HG03196 (cell line): ENCODE results near the gene LCN2.
"Not testable (repeated sequence)": the region's sequence is repeated elsewhere in the genome, so short reads cannot be mapped to it uniquely, and the experiment has no call there.

Experiments
- ATAC-seq: cut with Tn5 transposase; IDR thresholded peaks from one replicate; pipeline ENCODE4 v1.9.1; 2021; ENCODE audit not compliant: unreplicated experiment

The LCN2 gene

DNA sequence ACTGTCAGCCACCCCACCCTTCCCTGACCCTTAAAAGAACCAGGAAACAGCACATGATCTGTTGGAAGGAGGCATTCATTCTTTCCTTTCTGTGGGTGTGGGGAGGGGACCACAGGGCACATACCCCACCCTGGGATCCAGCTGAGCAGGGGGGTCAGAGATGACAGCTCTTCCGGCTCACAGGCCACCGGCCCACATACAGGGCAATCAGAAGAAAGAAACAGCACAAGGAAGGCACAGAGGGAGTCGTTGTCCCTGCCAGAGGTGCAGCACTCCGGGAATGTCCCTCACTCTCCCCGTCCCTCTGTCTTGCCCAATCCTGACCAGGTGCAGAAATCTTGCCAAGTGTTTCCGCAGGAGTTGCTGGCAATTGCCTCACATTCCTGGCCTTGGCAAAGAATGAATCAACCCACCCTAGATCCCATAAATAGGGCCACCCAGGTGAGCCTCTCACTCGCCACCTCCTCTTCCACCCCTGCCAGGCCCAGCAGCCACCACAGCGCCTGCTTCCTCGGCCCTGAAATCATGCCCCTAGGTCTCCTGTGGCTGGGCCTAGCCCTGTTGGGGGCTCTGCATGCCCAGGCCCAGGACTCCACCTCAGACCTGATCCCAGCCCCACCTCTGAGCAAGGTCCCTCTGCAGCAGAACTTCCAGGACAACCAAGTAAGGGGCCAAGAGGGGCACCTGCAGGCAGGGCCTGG is at the start of gene LCN2:
Gene LCN2, plus strand, starts transcription at position 453 of the 701 bp plus-strand sequence. Its CDS starts 73 bp downstream, at position 526.
- no peak for ATAC-seq

DNA sequence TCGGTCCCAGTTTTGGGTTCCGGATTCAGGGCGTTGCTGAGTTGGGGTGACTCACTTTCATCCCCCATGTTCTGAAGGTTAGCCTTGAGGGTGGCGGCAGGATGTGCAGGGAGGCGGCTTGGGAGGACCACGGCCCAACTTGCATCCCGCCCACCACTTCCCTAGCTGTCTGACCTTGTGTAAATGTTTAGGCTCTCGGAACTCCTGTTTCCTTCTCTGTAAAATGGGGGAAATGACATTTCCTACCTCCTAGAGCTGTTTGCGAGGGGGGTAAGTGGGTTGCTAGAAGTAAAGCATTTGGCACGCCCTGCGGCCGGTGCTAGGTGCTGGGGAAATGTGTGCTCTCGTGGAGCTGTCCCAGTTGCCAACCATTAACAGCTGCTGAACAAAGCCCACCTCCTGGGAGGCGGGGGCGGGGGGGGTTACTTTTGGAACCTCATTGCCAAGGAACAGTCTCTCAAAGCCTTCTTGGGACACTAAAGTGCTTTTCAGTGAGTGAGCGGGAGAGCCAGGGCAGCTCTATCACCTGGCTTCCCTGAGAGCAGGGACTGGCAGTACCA is 49.2 kb upstream of the LCN2 start:
- no peak for ATAC-seq

DNA sequence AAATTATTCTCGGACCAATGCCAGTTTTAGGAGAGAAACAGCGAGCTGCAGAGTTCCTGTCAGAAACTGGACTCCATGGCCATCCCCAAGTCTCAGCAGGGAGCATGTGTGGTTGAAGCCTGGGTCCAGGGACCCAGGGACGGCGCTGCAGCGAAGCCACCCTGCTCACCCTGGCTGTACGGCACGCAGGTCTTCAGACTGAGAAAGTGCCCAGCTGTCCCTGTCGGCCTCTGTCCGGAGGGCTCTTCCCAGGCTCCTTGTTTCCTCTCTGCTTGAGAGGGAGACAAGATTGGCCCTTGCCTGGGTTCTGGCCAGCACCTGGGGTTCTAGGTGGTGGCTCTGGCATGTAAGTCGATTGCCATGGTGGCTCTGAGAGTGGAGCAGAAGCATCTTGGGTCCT is 48.7 kb upstream of the LCN2 start:
- no peak for ATAC-seq

DNA sequence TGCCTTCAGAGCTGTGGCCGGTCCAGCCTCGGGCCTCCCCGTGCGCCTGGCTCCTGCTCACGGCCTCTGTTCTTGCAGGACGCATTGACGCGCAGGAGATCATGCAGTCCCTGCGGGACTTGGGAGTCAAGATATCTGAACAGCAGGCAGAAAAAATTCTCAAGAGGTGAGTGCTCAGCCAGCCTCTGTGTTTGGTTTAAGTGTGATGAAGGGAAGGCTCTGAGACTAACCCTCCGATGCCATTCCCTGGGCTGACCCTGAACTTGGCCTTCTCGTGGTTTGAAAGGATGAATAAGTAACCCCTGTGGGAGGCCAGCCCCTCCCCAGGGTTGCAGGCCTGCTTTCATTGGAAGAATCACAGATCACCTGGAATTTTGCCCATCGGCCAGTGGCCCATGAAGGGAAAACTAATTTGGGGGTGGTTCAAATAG is 48.0 kb upstream of the LCN2 start:
- no peak for ATAC-seq

DNA sequence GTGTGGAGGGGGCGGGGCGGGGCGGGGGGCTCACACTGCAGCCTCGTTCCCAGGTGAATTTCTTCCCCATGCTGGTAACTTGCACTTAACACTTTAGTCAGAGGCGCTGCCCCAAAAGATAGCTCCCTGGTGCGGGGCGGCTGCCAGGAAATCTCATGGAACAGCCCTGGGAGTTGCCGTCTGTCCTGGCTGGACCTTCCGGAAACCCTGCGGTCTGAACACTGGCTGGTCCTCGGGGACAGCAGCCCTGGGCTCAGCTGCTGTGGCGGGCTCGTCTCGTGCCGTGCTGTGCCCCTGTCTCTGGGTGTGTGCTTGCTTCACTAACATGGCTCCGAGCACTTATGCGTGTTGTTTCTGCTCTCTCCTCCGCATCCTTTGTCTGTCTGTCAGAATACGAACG is 47.6 kb upstream of the LCN2 start:
- no peak for ATAC-seq

DNA sequence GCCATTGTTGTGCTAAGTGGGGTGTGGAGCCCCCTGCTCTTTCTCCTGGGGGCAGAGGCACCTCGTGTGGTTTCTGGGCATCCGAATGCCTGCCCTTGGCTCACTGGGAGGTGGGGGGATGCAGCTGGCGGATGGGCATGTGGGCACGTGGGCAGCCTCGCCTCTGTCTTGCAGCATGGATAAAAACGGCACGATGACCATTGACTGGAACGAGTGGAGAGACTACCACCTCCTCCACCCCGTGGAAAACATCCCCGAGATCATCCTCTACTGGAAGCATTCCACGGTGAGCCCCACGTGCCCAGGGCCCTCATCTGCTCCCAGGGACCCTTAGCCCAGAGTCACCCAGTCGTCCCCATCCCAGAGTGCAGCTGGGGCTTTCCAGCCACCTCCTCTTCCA is 47.1 kb upstream of the LCN2 start:
- no peak for ATAC-seq

DNA sequence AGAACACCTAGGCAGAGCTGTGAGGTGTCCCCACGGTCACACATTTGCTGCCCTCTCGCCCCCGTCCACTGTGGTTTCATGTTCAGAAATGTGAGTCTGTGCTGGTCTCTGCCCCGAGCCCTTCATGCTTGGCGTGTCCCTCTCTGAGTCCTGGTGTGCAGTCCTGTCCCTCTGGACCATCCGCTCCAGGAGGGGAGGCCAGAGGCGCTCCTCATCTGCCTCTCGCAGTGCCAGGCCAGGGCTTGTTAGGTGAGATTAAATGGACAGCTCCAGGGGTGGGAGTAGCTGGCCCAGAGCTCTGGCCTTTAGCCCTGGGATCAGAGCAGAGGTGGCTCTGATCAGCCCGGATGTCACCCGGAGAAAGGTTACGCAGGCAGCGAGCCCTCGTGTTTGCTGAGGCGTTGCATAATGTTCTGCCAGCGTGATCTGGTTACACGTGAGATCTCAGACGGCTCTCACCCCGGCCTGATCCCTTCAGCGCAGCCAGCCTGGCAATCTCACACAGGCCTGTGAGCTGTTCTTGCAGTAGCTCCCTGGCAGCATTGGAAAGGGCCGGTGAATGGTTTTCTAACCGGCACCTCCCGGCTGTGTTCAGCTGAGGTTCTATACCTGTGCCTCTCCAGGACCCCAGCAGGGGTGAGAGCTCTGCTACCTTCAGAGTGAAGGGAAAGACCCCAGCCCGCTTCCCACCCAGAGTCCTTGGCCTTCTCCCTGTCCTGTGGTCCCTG is 46.2 kb upstream of the LCN2 start:
- no peak for ATAC-seq

DNA sequence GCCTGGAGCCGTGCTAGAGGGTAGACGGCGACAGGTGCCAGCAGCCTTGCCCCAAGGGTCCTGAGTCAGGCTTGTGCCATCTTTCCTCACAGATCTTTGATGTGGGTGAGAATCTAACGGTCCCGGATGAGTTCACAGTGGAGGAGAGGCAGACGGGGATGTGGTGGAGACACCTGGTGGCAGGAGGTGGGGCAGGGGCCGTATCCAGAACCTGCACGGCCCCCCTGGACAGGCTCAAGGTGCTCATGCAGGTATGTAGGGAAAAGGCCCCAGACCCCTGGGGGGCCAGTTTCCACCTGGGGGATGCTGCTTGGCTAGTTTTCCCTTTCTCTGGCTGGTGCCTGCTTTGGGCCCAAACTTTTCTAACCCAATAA is 45.7 kb upstream of the LCN2 start:
- ATAC-seq, result no peak

DNA sequence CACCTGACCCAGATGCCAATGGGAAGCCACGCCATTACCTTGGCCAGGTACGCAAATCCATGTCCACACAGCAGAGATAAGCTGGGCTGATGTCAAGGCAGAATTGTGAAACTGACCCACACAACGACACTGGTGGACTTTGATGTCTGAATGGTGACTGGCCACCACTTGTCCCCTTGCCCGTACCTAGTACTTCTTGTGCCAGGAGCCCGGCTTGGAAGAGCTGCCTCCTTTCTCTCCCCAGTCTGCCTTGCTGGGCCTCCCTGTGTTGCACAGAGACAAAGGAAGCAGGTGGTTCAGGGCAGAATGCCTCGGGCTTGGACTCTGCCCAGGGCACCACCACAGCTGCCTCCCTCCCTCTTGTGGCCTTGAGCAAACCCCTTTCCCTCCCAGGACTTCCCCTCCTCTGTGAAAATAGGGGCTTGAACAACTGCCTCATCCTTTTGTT is 45.1 kb upstream of the LCN2 start:
- no peak for ATAC-seq

DNA sequence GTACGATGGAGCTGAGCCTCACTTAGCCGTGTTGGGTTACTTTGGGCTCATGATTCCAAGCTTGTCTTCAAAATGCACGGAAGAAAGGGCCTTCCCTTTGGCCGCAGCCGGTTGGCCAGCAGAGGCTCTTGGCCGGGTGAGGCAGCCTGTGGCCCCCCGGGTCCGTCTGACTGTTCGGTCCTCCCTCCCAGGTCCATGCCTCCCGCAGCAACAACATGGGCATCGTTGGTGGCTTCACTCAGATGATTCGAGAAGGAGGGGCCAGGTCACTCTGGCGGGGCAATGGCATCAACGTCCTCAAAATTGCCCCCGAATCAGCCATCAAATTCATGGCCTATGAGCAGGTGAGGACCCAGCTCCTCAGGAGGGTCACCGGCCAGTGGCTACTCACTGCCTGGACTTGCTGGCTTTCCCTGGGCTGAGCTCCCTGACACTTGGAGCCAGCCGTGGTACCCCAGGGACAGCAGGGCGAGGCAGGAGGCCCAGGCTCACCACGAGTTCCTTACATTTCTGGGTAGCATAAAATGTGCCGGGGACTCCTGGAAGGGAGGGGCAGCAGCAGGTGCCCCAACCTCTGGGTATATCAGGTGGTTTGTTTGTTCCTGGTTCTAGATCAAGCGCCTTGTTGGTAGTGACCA is 43.6 kb upstream of the LCN2 start:
- ATAC-seq, result no peak

DNA sequence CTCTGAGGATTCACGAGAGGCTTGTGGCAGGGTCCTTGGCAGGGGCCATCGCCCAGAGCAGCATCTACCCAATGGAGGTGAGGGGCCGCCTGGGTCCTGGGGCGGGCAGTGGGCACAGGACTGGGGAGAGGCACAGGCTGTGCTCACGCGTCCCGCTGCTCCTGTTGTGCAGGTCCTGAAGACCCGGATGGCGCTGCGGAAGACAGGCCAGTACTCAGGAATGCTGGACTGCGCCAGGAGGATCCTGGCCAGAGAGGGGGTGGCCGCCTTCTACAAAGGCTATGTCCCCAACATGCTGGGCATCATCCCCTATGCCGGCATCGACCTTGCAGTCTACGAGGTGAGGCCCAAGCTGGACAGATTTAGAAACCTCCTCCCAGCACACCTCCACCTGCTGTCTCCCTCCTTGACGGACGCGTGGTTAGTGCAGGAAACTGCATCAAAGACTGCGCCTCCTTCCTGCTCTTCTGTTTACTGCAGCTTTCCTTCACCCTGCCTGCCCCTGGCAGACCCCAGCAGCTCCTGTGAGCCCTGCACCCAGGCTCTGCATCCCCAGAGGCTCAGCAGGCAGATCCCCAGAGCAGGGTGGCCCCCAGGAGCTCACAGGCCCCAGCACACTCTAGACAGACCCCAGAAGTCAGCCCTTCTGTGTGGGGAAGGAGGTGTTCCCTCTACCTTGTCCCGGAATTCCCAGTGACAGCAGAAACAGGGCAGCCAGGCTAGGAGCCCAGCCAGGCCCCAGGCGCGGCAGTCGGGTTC is 42.9 kb upstream of the LCN2 start:
- no peak for ATAC-seq

DNA sequence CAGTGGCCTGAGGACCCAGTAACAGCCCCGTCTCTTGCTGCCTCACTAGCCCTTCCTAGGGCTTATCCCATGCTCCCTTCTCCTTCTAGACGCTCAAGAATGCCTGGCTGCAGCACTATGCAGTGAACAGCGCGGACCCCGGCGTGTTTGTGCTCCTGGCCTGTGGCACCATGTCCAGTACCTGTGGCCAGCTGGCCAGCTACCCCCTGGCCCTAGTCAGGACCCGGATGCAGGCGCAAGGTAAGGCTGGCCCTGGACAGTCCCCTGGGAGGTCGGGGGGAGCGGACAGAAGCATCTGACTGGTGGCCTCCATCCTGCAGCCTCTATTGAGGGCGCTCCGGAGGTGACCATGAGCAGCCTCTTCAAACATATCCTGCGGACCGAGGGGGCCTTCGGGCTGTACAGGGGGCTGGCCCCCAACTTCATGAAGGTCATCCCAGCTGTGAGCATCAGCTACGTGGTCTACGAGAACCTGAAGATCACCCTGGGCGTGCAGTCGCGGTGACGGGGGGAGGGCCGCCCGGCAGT is 42.2 kb upstream of the LCN2 start:
- ATAC-seq, result no peak

DNA sequence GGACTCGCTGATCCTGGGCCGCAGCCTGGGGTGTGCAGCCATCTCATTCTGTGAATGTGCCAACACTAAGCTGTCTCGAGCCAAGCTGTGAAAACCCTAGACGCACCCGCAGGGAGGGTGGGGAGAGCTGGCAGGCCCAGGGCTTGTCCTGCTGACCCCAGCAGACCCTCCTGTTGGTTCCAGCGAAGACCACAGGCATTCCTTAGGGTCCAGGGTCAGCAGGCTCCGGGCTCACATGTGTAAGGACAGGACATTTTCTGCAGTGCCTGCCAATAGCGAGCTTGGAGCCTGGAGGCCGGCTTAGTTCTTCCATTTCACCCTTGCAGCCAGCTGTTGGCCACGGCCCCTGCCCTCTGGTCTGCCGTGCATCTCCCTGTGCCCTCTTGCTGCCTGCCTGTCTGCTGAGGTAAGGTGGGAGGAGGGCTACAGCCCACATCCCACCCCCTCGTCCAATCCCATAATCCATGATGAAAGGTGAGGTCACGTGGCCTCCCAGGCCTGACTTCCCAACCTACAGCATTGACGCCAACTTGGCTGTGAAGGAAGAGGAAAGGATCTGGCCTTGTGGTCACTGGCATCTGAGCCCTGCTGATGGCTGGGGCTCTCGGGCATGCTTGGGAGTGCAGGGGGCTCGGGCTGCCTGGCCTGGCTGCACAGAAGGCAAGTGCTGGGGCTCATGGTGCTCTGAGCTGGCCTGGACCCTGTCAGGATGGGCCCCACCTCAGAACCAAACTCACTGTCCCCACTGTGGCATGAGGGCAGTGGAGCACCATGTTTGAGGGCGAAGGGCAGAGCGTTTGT is 41.6 kb upstream of the LCN2 start:
- no peak for ATAC-seq

DNA sequence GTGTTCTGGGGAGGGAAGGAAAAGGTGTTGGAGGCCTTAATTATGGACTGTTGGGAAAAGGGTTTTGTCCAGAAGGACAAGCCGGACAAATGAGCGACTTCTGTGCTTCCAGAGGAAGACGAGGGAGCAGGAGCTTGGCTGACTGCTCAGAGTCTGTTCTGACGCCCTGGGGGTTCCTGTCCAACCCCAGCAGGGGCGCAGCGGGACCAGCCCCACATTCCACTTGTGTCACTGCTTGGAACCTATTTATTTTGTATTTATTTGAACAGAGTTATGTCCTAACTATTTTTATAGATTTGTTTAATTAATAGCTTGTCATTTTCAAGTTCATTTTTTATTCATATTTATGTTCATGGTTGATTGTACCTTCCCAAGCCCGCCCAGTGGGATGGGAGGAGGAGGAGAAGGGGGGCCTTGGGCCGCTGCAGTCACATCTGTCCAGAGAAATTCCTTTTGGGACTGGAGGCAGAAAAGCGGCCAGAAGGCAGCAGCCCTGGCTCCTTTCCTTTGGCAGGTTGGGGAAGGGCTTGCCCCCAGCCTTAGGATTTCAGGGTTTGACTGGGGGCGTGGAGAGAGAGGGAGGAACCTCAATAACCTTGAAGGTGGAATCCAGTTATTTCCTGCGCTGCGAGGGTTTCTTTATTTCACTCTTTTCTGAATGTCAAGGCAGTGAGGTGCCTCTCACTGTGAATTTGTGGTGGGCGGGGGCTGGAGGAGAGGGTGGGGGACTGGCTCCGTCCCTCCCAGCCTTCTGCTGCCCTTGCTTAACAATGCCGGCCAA is 40.8 kb upstream of the LCN2 start:
- no peak for ATAC-seq

DNA sequence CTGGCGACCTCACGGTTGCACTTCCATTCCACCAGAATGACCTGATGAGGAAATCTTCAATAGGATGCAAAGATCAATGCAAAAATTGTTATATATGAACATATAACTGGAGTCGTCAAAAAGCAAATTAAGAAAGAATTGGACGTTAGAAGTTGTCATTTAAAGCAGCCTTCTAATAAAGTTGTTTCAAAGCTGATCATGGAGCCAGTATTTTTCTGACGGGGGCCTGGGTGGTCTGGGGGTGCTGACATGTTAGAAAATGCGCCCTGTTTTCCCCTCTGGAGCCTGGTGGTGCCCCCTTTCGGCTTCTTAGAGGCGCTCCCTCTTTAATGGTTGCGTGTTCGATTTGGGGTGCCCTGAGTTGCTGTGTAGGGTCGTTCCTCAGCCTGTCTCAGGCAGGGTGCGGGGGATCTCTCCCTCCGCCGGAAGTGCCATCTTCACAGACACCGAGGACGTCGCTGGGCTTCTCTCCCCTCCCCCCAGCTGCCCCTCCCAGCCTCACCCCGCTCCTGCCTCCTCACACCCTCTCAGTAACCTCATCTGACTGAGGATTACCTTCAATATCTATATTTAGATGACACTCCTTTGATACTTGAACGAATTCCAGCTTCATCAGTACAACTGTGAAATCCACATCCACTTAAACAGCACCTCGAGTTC is 40.1 kb upstream of the LCN2 start:
- no peak for ATAC-seq

DNA sequence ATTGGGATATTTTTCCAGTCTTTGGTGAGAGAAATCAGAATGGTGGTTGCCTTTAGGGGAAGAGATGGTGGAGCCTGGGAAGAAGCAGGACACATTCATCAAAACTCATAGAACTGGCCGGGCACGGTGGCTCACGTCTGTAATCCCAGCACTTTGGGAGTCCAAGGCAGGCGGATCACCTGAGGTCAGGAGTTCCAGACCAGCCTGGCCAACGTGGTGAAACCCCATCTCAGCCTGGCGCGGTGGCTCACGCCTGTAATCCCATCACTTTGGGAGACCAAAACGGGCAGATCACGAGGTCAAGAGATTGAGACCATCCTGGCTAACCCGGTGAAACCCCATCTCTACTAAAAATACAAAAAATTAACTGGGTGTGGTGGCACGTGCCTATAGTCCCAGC is 37.5 kb upstream of the LCN2 start:
- ATAC-seq, result not testable (repeated sequence)

DNA sequence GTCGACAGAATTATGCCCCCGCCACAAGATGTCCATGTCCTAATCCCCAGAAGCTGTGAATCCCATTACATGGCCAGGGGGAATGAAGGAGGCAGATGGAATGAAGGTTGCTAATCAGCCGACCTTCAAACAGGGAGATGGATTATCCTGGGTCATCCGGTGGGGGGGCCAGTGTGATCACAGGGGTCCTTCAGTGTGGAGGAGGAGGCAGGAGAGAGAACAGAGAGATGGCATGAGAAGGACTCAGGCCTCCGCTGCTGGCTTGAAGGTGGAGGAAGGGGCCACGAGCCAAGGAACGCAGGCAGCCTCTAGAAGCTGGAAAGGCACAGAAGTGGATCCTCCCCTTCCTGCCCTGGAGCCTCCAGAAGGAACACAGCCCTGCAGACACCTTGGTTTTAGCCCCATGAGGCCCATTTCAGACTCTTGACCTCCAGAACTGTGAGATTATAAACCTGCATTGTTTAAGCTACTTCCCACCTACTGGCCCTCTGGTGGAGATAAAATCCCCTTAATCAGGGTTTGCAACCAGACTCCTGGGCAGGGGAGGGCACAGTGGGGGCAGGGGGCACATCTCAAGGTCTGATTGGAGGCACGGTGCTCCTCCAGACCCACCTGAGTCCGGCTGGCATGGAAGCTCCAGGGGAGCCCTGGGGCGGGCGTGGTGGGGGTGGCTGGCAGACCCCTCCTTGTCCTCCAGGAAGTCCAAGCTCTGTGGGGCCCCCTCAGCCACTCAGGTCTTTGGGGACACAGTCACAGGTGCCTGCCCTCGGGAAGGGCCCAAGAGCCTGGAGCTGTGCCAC is 35.5 kb upstream of the LCN2 start:
- no peak for ATAC-seq
